Breast epithelium (tissue), 4 donors: Measurements from ENCODE around the gene PAK6. TPM values are rescaled to one million over a fixed set of nuclear protein-coding genes. Genes with fewer than 3 reads are reported as not detected.

ENCODE experiments used
- DNase-seq, 2 donors: peaks; one replicate each; pipeline ENCODE4 v3.0.0-alpha.2; 2019; ENCODE audit warnings: low spot score in 2 of 2
- H3K27ac ChIP-seq, 2 donors: fragments of 200-600 bp; sonication (generic) in 1 of 2; one replicate each; pipeline ENCODE4 v1.5.1; 2016 to 2019; ENCODE audit warnings: mild to moderate bottlenecking in 1 of 2
- H3K27me3 ChIP-seq, 2 donors: fragments of 200-600 bp; sonication (generic) in 1 of 2; one replicate each; pipeline versions ENCODE4 v1.5.1 to v1.6.0; 2017 to 2019; ENCODE audit warnings: control low read depth in 1 of 2, mild to moderate bottlenecking in 1 of 2
- H3K36me3 ChIP-seq: fragments of 200-600 bp; one replicate; pipeline ENCODE4 v1.5.1; 2019
- H3K4me1 ChIP-seq, 2 donors: fragments of 200-600 bp; sonication (generic); one replicate each; pipeline ENCODE4 v1.5.1; 2016 to 2019; ENCODE audit warnings: control low read depth in 1 of 2
- H3K4me3 ChIP-seq, 3 donors: fragments of 200-600 bp; sonication (generic); 1 replicate in 2 of 3; 2 replicates in 1 of 3; pipeline ENCODE4 v1.5.1; 2016 to 2019; ENCODE audit warnings: mild to moderate bottlenecking in 3 of 3, moderate library complexity in 2 of 3
- H3K9me3 ChIP-seq, 2 donors: fragments of 200-600 bp; sonication (generic) in 1 of 2; one replicate each; pipeline ENCODE4 v1.5.1; 2016 to 2019; ENCODE audit warnings: control low read depth in 1 of 2
- CTCF ChIP-seq, 3 donors: fragments of 450-650 bp; IDR thresholded peaks; one replicate each; pipeline ENCODE4 v1.5.1; 2016 to 2017; ENCODE audit warnings: antibody characterized with exemption in 3 of 3, mild to moderate bottlenecking in 3 of 3, moderate library complexity in 3 of 3
- POLR2A ChIP-seq: fragments of 450-650 bp; IDR thresholded peaks from one replicate; pipeline ENCODE4 v1.6.1; 2016; ENCODE audit warnings: antibody characterized with exemption, mild to moderate bottlenecking, moderate library complexity
- POLR2AphosphoS5 ChIP-seq, 3 donors: sonication (generic); formaldehyde crosslinking; IDR thresholded peaks; one replicate each; pipeline ENCODE4 v1.6.1; 2017; ENCODE audit warnings: antibody characterized with exemption in 3 of 3
- intact Hi-C: fragments of 100-400 bp; cut with DNase I; formaldehyde crosslinking; loops from one replicate; pipeline ENCODE4 v1.15.1; 2023; ENCODE audit warnings: low total_unique reads
- total RNA-seq, 3 donors: library from RNA; depleted of rRNA; stranded (reverse); fragments of >200 nt; gene quantifications; one replicate each; pipeline ENCODE4 v1.1.0, GENCODE V29; 2016

PAK6 gene
- total RNA-seq, 3 donors from 2014 or later = 0.80 to 11.0 (median 9.5) TPM

DNA sequence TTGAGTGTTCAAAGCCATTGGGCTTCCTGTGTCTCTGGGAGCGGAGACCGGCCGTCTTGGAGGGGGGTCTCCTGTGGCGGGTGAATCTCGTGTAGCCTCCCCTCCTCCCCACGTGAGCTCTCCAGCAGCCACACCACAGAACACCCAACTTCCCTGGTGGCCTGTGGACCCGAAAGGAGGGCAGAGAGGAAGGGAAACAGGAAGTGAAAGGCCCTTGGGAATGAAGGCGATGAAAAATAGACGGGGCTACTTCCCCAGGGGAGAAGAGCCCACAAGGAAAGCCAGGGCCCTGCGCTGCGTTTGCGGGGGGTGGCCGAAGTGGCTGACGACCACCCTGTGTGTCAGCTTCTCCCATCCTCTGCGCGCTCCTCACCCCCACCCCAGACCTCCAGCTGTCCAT lies 38.6 kb downstream of the PAK6 start:
- no peak for DNase-seq
- Histone ChIP-seq H3K4me1 (peaks cover 0 to 10% of the 10 kb centered on the region in 2 donors), H3K36me3 (no peaks in the 10 kb centered on the region), H3K27ac (no peak overlapping the region), H3K4me3 (no peak overlapping the region), H3K27me3 (peaks cover 7 to 30% of the 10 kb centered on the region in 2 donors), H3K9me3 (no peaks in the 10 kb centered on the region)
- no peak for TF ChIP-seq CTCF (IDR thresholded peaks at IDR 0.05)
- no peak for TF ChIP-seq POLR2AphosphoS5 (IDR thresholded peaks at IDR 0.05)
- TF ChIP-seq POLR2A = no peak
- intact Hi-C loops = loop anchor here (10.0 kb wide), 1 partner anchor 233 kb away; no protein-coding TSS in a partner anchor

GRCh38 chr15:40278026-40278425 lies 39.2 kb downstream of the PAK6 start:
- intact Hi-C loops = loop anchor here (10.0 kb wide), 1 partner anchor 233 kb away; no protein-coding TSS in a partner anchor
- Histone ChIP-seq H3K27ac (no peak overlapping the region), H3K4me1 (peaks cover 0 to 15% of the 10 kb centered on the region in 2 donors), H3K27me3 (peaks cover 12 to 36% of the 10 kb centered on the region in 2 donors), H3K4me3 (no peak overlapping the region), H3K36me3 (no peaks in the 10 kb centered on the region), H3K9me3 (no peaks in the 10 kb centered on the region)
- DNase-seq = no peak
- TF ChIP-seq POLR2A = no peak
- no peak for TF ChIP-seq CTCF (IDR thresholded peaks at IDR 0.05)
- no peak for TF ChIP-seq POLR2AphosphoS5 (IDR thresholded peaks at IDR 0.05)

DNA sequence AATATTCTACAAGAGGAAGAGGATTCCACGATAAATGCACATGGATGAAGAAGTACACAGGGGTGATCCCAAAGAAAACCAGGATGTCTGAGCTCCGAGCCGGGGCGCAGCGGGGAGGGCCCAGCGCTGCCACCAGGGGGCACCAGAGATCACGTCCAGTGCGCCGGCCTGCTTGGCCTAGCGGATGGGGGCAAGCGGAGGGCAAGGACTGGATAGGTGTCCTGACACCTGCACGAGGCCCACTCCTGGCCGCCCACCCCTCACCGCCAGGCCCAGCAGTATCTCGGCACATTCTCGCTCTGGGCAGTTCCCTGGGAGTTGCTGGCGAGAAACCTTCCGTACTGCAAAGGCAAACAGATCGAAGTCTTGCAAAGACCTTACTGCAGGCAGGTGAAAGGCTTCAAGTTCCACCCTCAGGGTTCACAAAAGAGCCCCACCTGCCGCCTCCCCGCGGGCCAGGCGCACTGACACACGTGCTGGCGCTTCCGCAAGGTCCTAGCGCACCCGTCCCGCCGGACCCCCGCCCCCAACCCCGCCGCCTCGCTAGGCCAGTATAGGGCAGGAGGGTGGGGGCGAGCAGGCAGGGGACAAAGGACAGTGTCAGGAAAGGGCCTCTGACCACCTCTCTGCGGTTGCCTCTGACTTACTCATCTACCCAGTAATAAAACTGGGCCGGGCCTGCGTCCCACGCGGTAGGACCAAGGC lies 40.7 kb downstream of the PAK6 start:
- H3K27me3 ChIP-seq = peaks cover 17 to 43% of the 10 kb centered on the region in 2 donors
- DNase-seq = peak; percentile 50 to 79
- TF ChIP-seq POLR2A (no peak), CTCF (IDR thresholded peaks at IDR 0.05) (peak; percentile 89 to 95 (median 92)), POLR2AphosphoS5 (IDR thresholded peaks at IDR 0.05) (no peak)
- peak overlapping the region in 1 of 3 donors; percentile 2 for H3K4me3 ChIP-seq
- no peak overlapping the region for H3K27ac ChIP-seq
- intact Hi-C loops = loop anchor here (5.0 to 10.0 kb wide), 2 partner anchors 235 to 503 kb away; no protein-coding TSS in a partner anchor
- no peaks in the 10 kb centered on the region for H3K36me3 ChIP-seq
- peaks cover 0 to 16% of the 10 kb centered on the region in 2 donors for H3K4me1 ChIP-seq
- H3K9me3 ChIP-seq = no peaks in the 10 kb centered on the region

DNA sequence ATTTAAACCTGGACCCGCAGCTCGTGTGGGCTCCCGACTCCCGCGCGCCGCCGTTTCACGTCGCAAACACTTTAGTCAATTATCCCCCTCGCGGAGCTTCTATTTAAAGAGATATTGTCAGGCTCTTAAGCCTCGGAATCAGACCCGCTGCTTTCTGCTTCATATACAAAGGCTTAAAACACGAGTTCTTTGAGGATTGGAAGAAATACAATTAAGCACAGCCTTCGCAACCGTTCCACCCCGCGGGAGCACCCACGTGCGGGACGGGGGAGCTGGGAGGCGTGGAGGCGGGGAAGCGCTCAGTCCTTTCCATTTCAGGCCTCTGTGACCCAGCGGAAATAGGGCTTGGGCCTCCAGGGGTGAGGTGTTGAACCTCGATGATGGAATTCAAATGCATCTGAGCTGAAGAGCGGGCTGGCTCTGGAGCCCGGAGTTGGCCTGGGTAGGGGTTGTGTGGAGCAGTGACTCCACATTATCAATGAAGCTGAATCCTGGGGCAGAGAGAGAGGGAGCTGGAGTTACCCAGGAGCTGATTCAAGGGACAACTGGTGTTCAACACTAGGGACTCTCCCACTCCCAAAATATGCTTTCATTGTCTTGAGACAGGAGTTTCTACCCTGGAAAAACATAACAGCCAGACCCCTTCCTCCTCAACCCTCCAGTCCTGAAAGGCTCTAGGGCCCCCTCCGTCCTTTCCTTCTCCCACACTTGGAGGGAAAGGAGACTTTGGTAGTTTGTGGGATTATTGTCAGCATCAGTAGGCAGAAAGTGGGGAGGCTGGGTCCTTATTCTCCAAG lies 41.6 kb downstream of the PAK6 start:
- peaks cover 17 to 43% of the 10 kb centered on the region in 2 donors for H3K27me3 ChIP-seq
- no peak for TF ChIP-seq CTCF (IDR thresholded peaks at IDR 0.05)
- intact Hi-C loops = loop anchor here (5.0 kb wide), 1 partner anchor 502 kb away; no protein-coding TSS in a partner anchor
- no peak for DNase-seq
- no peak overlapping the region for H3K27ac ChIP-seq
- peaks cover 0 to 16% of the 10 kb centered on the region in 2 donors for H3K4me1 ChIP-seq
- no peaks in the 10 kb centered on the region for H3K36me3 ChIP-seq
- no peaks in the 10 kb centered on the region for H3K9me3 ChIP-seq
- H3K4me3 ChIP-seq = no peak overlapping the region
